Ishikawa (cell line): ENCODE data around the gene WNT8A.

Experiments
- CEBPB ChIP-seq: IDR thresholded peaks from 2 replicates; pipeline ENCODE4 v1.6.1; 2012
- CREB1 ChIP-seq: IDR thresholded peaks from 2 replicates; pipeline ENCODE4 v1.6.1; 2012; ENCODE audit warnings: low read depth
- EGR1 ChIP-seq: IDR thresholded peaks from 2 replicates; pipeline ENCODE4 v1.6.1; 2012
- EP300 ChIP-seq: IDR thresholded peaks from 2 replicates; pipeline ENCODE4 v1.6.1; 2012; ENCODE audit warnings: borderline replicate concordance
- FOXM1 ChIP-seq: IDR thresholded peaks from 2 replicates; pipeline ENCODE4 v1.6.1; 2012; ENCODE audit warnings: low read depth, borderline replicate concordance
- MAX ChIP-seq: IDR thresholded peaks from 2 replicates; pipeline ENCODE4 v1.6.1; 2012
- NFIC ChIP-seq: IDR thresholded peaks from 2 replicates; pipeline ENCODE4 v1.6.1; 2012
- RAD21 ChIP-seq: IDR thresholded peaks from 2 replicates; pipeline ENCODE4 v1.6.1; 2012; ENCODE audit warnings: low read depth
- REST ChIP-seq: IDR thresholded peaks from 2 replicates; pipeline ENCODE4 v1.6.1; 2012; ENCODE audit warnings: low read depth, mild to moderate bottlenecking
- TAF1 ChIP-seq: IDR thresholded peaks from 2 replicates; pipeline ENCODE4 v1.6.1; 2012; ENCODE audit warnings: low read depth, mild to moderate bottlenecking
- TCF12 ChIP-seq: IDR thresholded peaks from 2 replicates; pipeline ENCODE4 v1.6.1; 2012; ENCODE audit warnings: low read depth
- TEAD4 ChIP-seq: IDR thresholded peaks from 2 replicates; pipeline ENCODE4 v1.6.1; 2012
- USF1 ChIP-seq: IDR thresholded peaks from 2 replicates; pipeline ENCODE4 v1.6.1; 2012
- YY1 ChIP-seq: IDR thresholded peaks from 2 replicates; pipeline ENCODE4 v1.6.1; 2012; ENCODE audit warnings: low read depth
- ZBTB7A ChIP-seq: IDR thresholded peaks from 2 replicates; pipeline ENCODE4 v1.6.1; 2012; ENCODE audit warnings: low read depth

Gene WNT8A

GRCh38 chr5:138132543-138132942 is 48.7 kb downstream of the WNT8A start:
- no peak for TF ChIP-seq CREB1
- TF ChIP-seq TAF1 = no peak
- no peak for TF ChIP-seq ZBTB7A
- no peak for TF ChIP-seq CEBPB
- no peak for TF ChIP-seq YY1
- no peak for TF ChIP-seq USF1
- no peak for TF ChIP-seq RAD21
- no peak for TF ChIP-seq REST

- TF ChIP-seq MAX = no peak
- no peak for TF ChIP-seq FOXM1
- no peak for TF ChIP-seq NFIC
- TF ChIP-seq YY1 = no peak
- TF ChIP-seq TCF12 = no peak
- TF ChIP-seq TAF1 = no peak
- TF ChIP-seq CREB1 = no peak
- no peak for TF ChIP-seq RAD21
- no peak for TF ChIP-seq EGR1
- TF ChIP-seq USF1 = no peak
- TF ChIP-seq ZBTB7A = no peak
- TF ChIP-seq TEAD4 = no peak
- no peak for TF ChIP-seq CEBPB
- no peak for TF ChIP-seq EP300
- no peak for TF ChIP-seq REST
These were observed 55.3 kb downstream of the WNT8A start, which contains the start of gene NME5 for GRCh38 chr5:138138949-138139780. NME5 (minus strand) TSS chr5:138139428; CDS start chr5:138138780, 648 bp downstream.

GRCh38 chr5:138139781-138140090 is 55.9 kb downstream of the WNT8A start:
- TF ChIP-seq TAF1 = no peak
- TF ChIP-seq USF1 = no peak
- no peak for TF ChIP-seq ZBTB7A
- TF ChIP-seq EP300 = no peak
- TF ChIP-seq REST = no peak
- no peak for TF ChIP-seq CREB1
- TF ChIP-seq CEBPB = no peak
- no peak for TF ChIP-seq TCF12
- TF ChIP-seq YY1 = no peak
- no peak for TF ChIP-seq MAX
- TF ChIP-seq TEAD4 = no peak

- TF ChIP-seq MAX (no peak), USF1 (no peak), EP300 (no peak), CEBPB (no peak), ZBTB7A (no peak), YY1 (no peak), REST (no peak), RAD21 (no peak), EGR1 (no peak), NFIC (no peak), FOXM1 (no peak), TAF1 (no peak), CREB1 (no peak), TEAD4 (no peak), TCF12 (no peak)
These were observed 56.4 kb downstream of the WNT8A start for GRCh38 chr5:138140268-138140667.
